Activated naive CD8-positive, alpha-beta T cell treated with anti-CD3 and anti-CD28 coated beads, Interleukin-2, amount 50 U/mL, for 24 hours (primary cell): ENCODE data around the gene GASK1A.

Source experiments
- ATAC-seq: fragments of 150-1000 bp; cut with Tn5 transposase; one replicate; pipeline ENCODE4 v1.10.0; 2021
- DNase-seq: peaks from one replicate; pipeline ENCODE4 v3.0.0; 2021
- H3K27ac Mint-ChIP-seq: one replicate; pipeline ENCODE4 v1.8.0; 2021; ENCODE audit warnings: mild to moderate bottlenecking, mixed read lengths
- H3K27me3 Mint-ChIP-seq: one replicate; pipeline ENCODE4 v1.8.0; 2021; ENCODE audit warnings: mixed read lengths
- H3K36me3 Mint-ChIP-seq: one replicate; pipeline ENCODE4 v1.8.0; 2021; ENCODE audit warnings: low read depth, mixed read lengths
- H3K4me1 Mint-ChIP-seq: one replicate; pipeline ENCODE4 v1.8.0; 2021; ENCODE audit warnings: mixed read lengths
- H3K4me3 Mint-ChIP-seq: one replicate; pipeline ENCODE4 v1.8.0; 2021; ENCODE audit warnings: mild to moderate bottlenecking, moderate library complexity, mixed read lengths
- H3K9me3 Mint-ChIP-seq: one replicate; pipeline ENCODE4 v1.8.0; 2021; ENCODE audit warnings: mixed read lengths

GASK1A gene

DNA sequence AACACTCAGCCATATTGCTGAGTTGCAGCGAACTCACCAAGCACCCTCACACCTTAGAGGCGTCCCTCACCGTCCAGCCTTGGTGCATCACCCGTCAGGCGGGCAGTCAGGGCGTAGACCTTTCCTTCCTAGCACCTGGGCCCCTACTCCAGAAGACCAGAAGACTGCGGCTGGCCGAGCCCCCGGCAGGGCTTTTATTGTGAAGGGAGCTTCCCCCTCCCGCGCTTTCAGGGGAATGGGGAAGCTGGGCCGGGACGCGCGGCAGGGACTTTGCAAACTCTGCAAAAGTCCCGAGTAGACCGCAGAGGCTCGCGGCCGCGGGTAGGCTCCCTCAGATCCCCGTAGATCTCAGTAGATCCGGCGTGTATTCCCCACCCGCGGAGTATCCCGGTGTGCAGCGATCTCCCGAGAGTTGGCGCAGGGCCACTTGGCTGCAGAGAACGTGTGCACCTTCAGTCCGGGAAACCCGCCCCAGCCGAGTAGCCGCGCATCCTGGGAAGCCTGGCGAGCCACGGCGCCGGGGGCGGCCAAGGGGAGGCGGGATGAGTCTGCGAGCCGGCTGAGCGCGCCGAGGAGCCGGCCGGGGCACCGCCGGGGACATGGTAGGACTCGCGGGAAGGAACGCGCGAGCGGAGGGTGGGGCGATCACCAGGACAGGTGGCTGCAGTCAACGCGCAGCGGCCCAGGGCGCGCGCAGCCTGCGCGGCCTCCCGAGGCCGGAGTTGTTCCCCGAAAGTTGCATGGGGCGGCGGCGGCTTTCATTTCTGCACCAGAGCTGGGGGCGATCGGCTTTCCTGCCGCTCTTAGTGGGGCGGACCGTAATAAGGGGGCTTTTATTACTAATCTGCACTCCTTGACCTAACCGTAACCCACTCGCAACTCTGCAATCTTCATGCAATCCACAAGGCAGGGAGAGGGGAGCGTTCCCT lies at the start of gene GASK1A:
Gene GASK1A, plus strand, starts transcription at position 268 of the 929 bp plus-strand sequence. Its CDS starts 332 bp downstream, at position 600.
- H3K4me1 Mint-ChIP-seq: no peaks in the 10 kb centered on the region
- peak within 1 kb of the TSS; percentile 68 for H3K4me3 Mint-ChIP-seq
- H3K27me3 Mint-ChIP-seq: peaks cover 35% of the 10 kb centered on the region
- H3K9me3 Mint-ChIP-seq: peaks cover 16% of the 10 kb centered on the region
- ATAC-seq: peak; percentile 74
- H3K27ac Mint-ChIP-seq: no peak within 1 kb of the TSS
- H3K36me3 Mint-ChIP-seq: peaks cover 10% of the 10 kb centered on the region
- DNase-seq: peak; percentile 24

DNA sequence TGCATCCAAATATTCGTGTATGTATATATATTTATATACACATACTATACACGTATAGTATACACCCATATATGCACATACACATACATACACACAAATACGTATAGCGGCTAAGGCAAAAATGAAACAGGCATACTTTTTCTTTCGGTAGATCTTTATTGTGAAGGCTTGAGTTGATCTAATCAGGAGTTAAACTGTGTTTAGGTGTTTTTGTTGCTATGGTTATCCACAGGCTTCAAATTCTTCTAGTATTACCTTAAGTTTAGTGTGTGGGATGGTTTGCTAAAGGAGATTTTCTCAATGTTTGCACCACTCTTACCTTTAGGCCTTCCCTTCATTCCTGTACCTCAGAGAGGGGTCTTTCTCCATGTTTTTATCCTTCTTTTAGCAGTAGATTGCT lies 45.0 kb upstream of the GASK1A start:
- no peaks in the 10 kb centered on the region for H3K36me3 Mint-ChIP-seq
- no peak overlapping the region for H3K4me3 Mint-ChIP-seq
- H3K4me1 Mint-ChIP-seq: peaks cover 12% of the 10 kb centered on the region
- no peaks in the 10 kb centered on the region for H3K27me3 Mint-ChIP-seq
- ATAC-seq (no peak), DNase-seq (no peak)
- H3K27ac Mint-ChIP-seq: no peak overlapping the region
- no peaks in the 10 kb centered on the region for H3K9me3 Mint-ChIP-seq

GRCh38 chr3:42934910-42935309 lies 44.2 kb upstream of the GASK1A start:
- Mint-ChIP-seq H3K27ac (no peak overlapping the region), H3K36me3 (no peaks in the 10 kb centered on the region), H3K27me3 (no peaks in the 10 kb centered on the region), H3K4me3 (no peak overlapping the region), H3K9me3 (no peaks in the 10 kb centered on the region), H3K4me1 (peaks cover 12% of the 10 kb centered on the region)
- ATAC-seq: no peak
- no peak for DNase-seq

DNA sequence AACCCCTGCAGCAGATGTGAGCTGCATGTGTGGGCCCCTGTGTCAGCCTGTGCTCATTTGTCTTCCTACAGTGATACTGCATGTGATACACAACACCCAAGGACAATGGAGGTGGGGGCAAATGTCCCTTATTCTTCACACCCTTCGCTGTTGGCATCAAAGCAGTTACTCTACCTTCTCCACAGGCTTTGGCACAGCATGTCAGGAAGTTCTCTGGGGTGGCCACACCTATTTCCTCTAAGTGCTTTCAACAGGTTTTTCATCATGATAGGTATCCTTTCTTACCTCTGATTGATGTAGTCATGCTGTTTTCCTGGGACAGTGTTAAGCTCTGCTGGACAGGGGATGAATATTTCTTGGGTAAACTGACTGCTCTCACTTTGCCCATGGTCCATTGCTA lies 43.6 kb upstream of the GASK1A start:
- Mint-ChIP-seq H3K36me3 (no peaks in the 10 kb centered on the region), H3K9me3 (no peaks in the 10 kb centered on the region), H3K4me1 (peaks cover 12% of the 10 kb centered on the region), H3K27ac (no peak overlapping the region), H3K27me3 (no peaks in the 10 kb centered on the region), H3K4me3 (no peak overlapping the region)
- ATAC-seq: no peak
- no peak for DNase-seq

GRCh38 chr3:42936157-42936981 lies 42.7 kb upstream of the GASK1A start:
- H3K27ac Mint-ChIP-seq: no peak overlapping the region
- H3K4me1 Mint-ChIP-seq: peaks cover 12% of the 10 kb centered on the region
- DNase-seq: no peak
- no peak for ATAC-seq
- no peaks in the 10 kb centered on the region for H3K27me3 Mint-ChIP-seq
- no peak overlapping the region for H3K4me3 Mint-ChIP-seq
- no peaks in the 10 kb centered on the region for H3K9me3 Mint-ChIP-seq
- no peaks in the 10 kb centered on the region for H3K36me3 Mint-ChIP-seq

GRCh38 chr3:42937334-42937733 lies 41.8 kb upstream of the GASK1A start:
- Mint-ChIP-seq H3K4me3 (no peak overlapping the region), H3K9me3 (no peaks in the 10 kb centered on the region), H3K4me1 (peaks cover 12% of the 10 kb centered on the region), H3K36me3 (no peaks in the 10 kb centered on the region), H3K27ac (no peak overlapping the region), H3K27me3 (no peaks in the 10 kb centered on the region)
- DNase-seq (no peak), ATAC-seq (no peak)

GRCh38 chr3:42942693-42943092 lies 36.4 kb upstream of the GASK1A start:
- no peaks in the 10 kb centered on the region for H3K27me3 Mint-ChIP-seq
- H3K4me3 Mint-ChIP-seq: no peak overlapping the region
- H3K9me3 Mint-ChIP-seq: no peaks in the 10 kb centered on the region
- no peak for ATAC-seq
- no peak overlapping the region for H3K27ac Mint-ChIP-seq
- no peak for DNase-seq
- H3K4me1 Mint-ChIP-seq: no peaks in the 10 kb centered on the region
- H3K36me3 Mint-ChIP-seq: no peaks in the 10 kb centered on the region

- Mint-ChIP-seq H3K27me3 (no peaks in the 10 kb centered on the region), H3K4me3 (no peak overlapping the region), H3K36me3 (no peaks in the 10 kb centered on the region), H3K9me3 (no peaks in the 10 kb centered on the region), H3K27ac (peak overlapping the region; percentile 1), H3K4me1 (no peaks in the 10 kb centered on the region)
- ATAC-seq: peak; percentile 10
- DNase-seq: no peak
Observed at GRCh38 chr3:42946050-42946449, 33.1 kb upstream of the GASK1A start.

DNA sequence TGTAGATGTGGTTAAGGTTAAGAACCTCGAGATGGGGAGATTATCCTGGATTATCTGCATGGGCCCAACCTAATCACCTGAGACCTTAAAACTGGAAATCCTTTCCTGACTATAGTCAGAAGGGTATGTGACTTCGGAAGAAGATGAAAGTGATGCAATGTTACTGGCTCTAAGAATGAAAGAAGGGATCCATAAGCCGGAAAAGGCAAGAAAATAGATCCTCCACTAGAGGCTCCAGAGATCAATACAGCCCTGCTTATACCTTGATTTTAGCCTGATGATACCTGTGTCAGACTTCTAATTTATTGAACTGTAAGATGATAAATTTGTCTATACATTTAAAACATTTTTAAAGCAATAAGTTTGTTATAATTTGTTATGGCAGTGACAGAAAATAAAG lies 21.5 kb upstream of the GASK1A start:
- DNase-seq (no peak), ATAC-seq (no peak)
- Mint-ChIP-seq H3K4me1 (peaks cover 4% of the 10 kb centered on the region), H3K9me3 (no peaks in the 10 kb centered on the region), H3K27ac (no peak overlapping the region), H3K36me3 (no peaks in the 10 kb centered on the region), H3K27me3 (no peaks in the 10 kb centered on the region), H3K4me3 (no peak overlapping the region)

GRCh38 chr3:42960282-42960681 lies 18.8 kb upstream of the GASK1A start:
- Mint-ChIP-seq H3K36me3 (no peaks in the 10 kb centered on the region), H3K4me1 (peaks cover 19% of the 10 kb centered on the region)
- ATAC-seq: no peak

DNA sequence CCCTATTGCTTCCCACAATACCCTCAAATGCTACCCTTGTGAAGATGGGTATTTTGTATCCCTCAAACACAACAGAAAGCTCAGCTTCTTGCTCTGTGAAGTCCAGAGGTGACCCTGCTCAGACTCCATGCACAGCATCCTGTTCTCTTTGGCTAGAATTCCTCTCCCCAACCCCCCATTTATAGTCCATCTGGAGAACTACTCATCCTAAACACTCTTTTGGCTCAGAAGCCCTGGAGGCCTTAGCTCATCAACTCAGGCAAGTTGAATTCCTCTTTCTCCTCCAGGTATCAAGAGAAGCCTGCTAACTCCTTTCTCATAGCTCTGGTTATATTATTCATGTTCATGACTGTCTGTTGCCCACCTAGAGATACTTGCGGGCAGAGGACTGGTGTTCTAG lies 18.3 kb upstream of the GASK1A start:
- ATAC-seq: no peak
- Mint-ChIP-seq H3K9me3 (no peaks in the 10 kb centered on the region), H3K4me1 (peaks cover 21% of the 10 kb centered on the region), H3K27me3 (no peaks in the 10 kb centered on the region), H3K27ac (no peak overlapping the region), H3K36me3 (no peaks in the 10 kb centered on the region), H3K4me3 (no peak overlapping the region)
- no peak for DNase-seq

More at GRCh38 chr3:42960282-42960681, 18.8 kb upstream of the GASK1A start:
- H3K9me3 Mint-ChIP-seq: no peaks in the 10 kb centered on the region
- H3K27ac Mint-ChIP-seq: no peak overlapping the region
- H3K27me3 Mint-ChIP-seq: no peaks in the 10 kb centered on the region
- no peak overlapping the region for H3K4me3 Mint-ChIP-seq
- DNase-seq: no peak

GRCh38 chr3:42961633-42962032 lies 17.5 kb upstream of the GASK1A start:
- no peak overlapping the region for H3K27ac Mint-ChIP-seq
- H3K4me3 Mint-ChIP-seq: no peak overlapping the region
- no peaks in the 10 kb centered on the region for H3K36me3 Mint-ChIP-seq

DNA sequence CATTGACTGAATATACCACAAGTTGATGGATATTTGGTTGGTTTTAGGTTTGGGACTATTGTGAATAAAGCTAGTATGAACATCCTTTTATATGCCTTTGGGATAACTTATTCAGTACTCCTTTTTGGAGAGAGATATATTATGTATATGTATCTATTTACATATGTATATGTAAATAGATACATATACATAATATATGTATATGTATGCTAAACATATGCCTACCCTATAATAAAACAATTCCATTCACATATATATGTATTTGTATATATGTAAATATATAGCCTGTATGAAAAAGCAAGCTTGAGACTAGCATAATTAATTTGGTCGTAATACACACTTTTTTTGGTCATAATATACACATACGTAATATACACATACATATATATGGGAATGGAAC lies 15.8 kb upstream of the GASK1A start:
- no peak overlapping the region for H3K27ac Mint-ChIP-seq
- H3K4me1 Mint-ChIP-seq: peaks cover 21% of the 10 kb centered on the region
- no peak for ATAC-seq
- no peaks in the 10 kb centered on the region for H3K36me3 Mint-ChIP-seq
- no peaks in the 10 kb centered on the region for H3K27me3 Mint-ChIP-seq
- H3K9me3 Mint-ChIP-seq: no peaks in the 10 kb centered on the region
- no peak for DNase-seq
- no peak overlapping the region for H3K4me3 Mint-ChIP-seq

More at GRCh38 chr3:42961633-42962032, 17.5 kb upstream of the GASK1A start:
- DNase-seq: peak; percentile 20
- Mint-ChIP-seq H3K27me3 (no peaks in the 10 kb centered on the region), H3K9me3 (no peaks in the 10 kb centered on the region), H3K4me1 (peaks cover 21% of the 10 kb centered on the region)
- ATAC-seq: peak; percentile 24

DNA sequence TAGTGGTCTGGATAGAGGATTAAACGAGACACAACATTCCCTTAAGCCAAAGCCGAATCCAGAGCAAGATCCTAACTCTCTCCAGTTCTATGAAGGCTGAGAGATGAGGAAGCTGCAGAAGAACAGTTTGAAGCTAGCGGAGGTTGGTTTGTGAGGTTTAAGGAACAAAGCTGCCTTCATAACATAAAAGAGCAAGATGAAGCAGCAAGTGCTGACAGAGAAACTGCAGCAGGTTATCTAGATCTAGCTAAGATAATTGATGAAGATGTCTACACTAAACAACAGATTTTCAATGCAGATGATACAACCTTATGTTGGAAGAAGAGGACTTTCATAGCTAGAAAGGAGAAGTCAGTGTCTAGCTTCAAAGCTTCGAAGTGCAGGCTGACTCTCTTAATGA lies 14.8 kb upstream of the GASK1A start:
- H3K27ac Mint-ChIP-seq: no peak overlapping the region
- H3K36me3 Mint-ChIP-seq: no peaks in the 10 kb centered on the region
- ATAC-seq: no peak
- DNase-seq: no peak
- H3K4me3 Mint-ChIP-seq: no peak overlapping the region
- no peaks in the 10 kb centered on the region for H3K9me3 Mint-ChIP-seq
- H3K27me3 Mint-ChIP-seq: no peaks in the 10 kb centered on the region
- H3K4me1 Mint-ChIP-seq: peaks cover 21% of the 10 kb centered on the region

DNA sequence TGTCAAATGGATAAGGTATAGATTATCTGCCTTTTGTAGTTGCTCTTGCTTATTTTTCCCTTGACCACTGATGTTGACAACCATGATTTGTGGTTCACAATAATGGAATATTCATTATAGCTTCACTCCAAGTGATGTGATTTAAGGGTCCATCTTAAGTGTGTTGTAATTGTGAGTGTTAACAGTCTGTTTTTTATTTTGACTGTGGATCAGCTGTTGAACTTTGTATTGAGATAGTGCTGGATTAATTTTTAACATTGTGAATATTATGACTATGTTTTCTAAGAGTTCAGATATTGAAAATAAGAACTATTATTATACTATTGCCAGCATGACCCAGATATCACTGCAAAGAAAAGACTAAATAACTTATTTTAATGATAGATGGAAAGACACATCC lies 8.6 kb upstream of the GASK1A start:
- H3K27me3 Mint-ChIP-seq: no peaks in the 10 kb centered on the region
- DNase-seq: no peak
- H3K4me1 Mint-ChIP-seq: no peaks in the 10 kb centered on the region
- H3K4me3 Mint-ChIP-seq: no peak overlapping the region
- peaks cover 7% of the 10 kb centered on the region for H3K36me3 Mint-ChIP-seq
- no peak overlapping the region for H3K27ac Mint-ChIP-seq
- peaks cover 16% of the 10 kb centered on the region for H3K9me3 Mint-ChIP-seq
- ATAC-seq: no peak
